ENCODE data around the gene ABCA13.

Gene ABCA13

DNA sequence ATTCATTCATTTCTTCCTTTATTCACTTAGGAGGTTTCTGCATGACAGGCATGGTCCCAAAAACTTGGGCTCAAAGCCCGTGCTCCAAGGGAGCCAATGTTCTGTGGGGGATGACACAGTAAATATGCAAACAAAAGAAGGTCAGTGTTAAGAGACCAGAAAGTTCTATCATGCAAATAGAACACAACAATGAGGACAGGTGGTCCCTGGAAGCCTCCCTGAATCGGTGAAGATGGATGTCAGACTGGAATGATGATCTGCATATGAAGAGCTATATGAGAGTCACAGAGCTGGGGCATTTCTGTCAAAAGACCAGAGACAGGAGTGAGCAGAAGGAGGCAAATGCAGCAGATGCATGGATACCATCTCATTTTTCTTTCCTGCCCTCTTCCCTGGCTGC, 129.0 kb downstream of the ABCA13 start:
- DNase-seq (ENCODE audit: low spot score): no peak

DNA sequence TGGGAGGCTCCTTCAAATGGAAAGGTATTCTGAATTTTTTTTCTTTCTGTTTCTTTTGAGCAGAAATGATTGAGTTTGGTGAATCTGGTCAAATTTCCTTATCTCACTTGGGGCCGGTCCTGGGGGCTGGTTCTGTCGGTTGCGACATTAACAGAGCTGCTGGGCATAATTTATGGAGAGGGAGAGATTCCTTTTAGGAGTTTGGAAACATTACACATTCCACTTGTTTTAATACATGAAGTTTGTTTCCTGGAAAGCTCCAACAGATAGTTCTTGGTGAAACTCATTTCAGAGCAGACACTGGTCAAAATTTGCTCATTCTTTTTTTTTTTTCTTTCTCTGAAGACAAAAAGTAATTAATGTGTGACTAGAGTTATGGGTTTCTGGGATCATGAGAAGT, 129.9 kb downstream of the ABCA13 start:
- DNase-seq (ENCODE audit: low spot score): no peak

DNA sequence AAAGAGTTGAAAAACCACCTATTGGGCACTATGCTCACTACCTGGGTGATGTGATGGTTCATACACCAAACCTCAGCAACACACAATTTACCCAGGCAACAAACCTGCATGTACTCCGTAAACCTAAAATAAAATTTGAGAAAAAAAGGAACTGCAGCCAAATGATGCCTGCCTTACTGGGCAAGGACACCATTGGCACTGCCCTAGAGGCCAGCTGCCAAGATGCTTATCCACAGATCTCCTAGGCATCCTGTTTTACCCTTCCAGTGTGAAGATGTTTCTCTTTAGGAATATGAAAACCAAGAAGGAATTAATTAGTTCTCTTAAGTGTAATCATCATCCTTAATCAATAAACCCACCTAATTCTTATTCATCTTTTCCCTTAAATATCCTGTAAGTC, 133.4 kb downstream of the ABCA13 start:
- no peak for DNase-seq (ENCODE audit: low spot score)

DNA sequence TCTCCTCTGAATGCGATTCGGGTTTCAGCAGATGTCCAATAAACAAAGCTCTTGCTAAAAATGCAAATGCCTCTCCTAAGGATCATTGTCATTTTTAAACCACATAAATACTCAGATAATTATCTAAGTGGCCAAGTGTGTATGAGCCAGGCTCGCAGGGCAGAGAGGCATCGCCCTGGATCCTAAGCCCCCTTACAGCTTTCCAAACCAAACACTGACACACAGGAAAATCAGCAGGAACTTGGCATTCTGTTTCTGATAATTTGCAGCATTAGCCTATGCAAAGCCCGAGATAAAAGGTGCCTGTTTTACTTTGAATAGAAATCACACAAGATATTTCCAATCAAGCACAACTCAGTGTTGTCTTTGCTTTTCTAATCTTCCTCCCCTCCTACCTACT, 134.4 kb downstream of the ABCA13 start:
- no peak for DNase-seq (ENCODE audit: low spot score)

DNA sequence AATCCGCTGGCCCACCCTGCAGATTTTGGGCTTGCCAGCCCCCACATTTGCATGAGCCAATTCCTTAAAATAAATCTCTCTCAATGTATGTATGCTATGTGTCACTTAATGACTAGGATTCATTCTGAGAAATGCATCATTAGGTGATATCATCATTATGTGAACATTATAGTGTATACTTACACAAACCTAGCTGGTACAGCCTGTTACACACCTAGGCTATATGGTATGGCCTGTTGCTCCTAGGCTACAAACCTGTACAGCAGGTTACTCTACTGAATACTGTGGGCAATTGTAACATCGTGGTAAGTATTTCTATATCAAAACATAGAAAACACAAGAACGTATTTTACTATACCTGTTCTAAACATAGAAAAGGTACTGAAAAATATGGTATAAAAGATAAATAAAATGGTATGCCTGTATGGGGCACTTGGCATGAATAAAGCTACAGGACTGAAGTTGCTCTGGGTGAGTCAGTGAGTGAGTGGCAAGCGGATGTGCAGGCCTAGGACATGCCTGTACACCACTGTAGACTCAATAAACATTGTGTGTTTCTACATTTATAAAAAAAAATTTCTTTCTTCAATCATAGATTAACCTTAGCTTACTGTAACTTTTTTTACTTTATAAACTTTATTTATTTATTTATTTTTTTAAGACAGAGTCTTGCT, 135.9 kb downstream of the ABCA13 start:
- DNase-seq (ENCODE audit: low spot score): no peak

DNA sequence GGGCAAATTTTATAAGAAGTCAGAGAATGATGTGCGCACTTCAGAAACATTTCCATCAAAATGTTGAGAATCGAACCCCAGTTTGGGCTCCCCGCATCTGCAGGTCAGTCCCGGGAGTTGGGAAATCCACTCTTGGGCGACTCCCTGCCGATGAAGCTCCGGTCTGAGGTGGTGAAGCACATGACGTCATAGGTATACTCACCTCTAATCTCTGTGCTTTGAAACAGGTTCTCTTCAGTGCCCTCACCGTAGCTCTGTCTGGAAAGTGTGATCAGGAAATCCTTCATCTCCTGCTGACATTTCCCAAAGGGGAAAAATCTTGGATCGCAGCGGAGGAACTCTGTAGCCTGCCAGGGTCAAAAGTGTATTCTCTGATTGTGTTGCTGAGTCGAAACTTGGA, 138.5 kb downstream of the ABCA13 start:
- DNase-seq (ENCODE audit: low spot score): no peak

DNA sequence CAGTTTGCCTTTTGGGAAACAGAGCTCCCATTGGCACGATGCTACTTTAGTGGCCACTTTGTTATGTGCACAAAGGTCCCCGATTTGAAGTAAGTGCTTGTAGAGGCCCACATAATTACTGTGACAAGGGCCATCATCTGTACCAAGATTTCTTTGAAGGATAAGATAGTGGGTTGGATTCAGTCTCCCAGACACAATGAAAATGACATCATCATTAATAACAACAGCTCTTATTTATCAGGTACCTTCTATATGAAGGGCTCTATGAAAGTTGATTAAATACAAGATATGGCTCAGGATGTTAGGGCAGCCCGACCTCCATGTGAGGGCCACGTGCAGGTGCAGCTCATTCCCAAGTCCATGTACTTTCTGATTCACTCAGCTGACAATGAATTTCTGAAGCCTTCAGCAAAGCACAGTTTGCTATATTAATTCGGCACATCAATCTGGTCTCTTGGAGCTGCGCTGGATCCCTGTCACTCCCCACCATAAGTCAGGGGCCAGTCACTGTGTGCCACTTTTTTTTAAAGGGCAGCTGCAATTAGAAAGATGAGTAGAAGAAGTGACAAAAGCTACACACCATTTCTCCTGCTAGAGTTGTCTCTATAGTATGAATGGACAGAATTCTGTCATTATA, 140.3 kb downstream of the ABCA13 start:
- DNase-seq (ENCODE audit: low spot score): no peak

DNA sequence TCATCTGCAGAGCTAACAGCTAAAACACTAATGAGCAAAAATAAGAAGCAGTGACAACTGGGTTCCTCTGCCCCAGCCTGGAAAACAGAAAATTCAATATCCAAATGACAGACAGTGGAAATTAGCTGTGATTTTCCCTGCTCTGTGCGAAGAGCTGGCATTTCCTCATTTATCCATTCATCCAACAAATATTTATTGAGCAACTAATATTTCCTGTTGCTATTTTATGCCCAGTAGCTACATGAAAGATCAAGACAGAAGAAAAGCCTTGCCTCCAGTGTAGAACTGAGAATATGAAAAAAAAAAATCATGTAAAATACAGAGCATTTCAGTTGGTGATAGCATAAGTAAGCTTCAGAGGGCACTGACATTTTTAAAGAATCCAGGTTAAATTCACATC, 140.9 kb downstream of the ABCA13 start:
- DNase-seq (ENCODE audit: low spot score): no peak

DNA sequence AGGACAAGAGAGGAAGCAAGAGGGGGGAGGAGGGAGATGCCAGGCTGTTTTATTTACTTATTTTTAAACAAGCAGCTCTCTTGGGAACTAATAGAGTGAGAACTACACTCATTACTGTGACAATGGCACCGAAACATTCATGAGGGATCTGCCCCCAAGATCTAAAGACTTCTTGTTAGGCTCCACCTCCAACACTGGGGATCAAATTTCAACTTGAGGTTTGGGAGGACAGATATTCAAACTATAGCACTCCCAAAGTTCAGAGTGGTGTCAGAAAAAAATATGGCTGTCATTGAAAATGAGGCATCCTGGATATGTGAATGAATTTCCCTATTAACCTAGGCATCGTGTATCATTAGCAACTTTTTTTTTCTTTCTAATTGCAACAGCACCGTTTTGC, 145.5 kb downstream of the ABCA13 start:
- no peak for DNase-seq (ENCODE audit: low spot score)

DNA sequence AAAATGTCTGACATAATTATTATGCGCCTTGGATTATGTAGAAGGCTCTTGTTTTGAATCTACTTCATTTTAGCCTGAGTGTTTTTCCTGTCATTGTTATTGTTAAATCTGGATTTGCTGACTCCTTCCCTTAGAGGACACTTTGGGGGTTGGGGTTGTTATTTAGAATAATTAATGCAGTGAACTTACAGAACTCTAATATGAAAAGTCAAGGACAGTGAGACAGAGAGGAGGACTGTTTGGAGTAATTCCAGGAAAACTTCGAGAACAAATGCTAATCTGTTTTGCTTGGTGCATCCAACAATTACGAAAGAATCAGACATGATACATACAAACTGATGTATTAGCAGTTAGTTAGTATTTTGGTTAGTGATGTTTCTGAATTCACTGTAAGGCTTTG, 146.1 kb downstream of the ABCA13 start:
- no peak for DNase-seq (ENCODE audit: low spot score)

DNA sequence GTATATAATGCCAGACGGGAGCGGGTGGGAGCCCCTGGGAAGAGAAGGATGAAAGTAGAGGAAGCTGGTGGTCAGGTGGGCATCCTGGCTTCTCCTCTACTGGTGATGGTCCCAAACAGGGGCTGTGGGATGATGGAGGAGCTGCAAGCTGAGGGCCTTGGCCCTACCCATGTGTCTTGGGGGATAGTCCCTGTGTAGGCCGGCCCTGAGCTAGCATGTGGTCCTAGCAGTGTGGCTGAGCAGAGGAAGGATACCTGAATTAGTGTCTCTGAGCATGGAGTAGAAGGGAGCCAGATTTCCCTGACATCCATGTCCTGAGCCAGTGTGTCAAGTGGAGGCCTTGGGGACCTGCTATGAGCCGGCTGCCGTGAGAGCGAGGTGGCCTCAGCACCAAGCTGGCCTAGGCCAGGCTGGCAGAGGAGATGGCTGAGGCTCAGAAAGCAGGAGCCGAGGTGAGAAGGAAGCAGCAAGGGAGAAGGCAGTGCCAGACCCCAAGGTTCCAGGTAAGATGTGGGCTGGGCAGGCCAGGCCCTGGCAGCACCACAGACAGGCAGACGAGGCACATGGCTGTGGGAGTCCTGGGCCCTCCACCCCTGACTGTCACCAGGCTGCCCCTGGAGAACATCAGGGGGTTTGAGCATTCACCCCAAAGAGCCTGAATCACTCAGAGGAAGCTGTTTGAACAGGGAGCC, 150.2 kb downstream of the ABCA13 start:
- no peak for DNase-seq (ENCODE audit: low spot score)

DNA sequence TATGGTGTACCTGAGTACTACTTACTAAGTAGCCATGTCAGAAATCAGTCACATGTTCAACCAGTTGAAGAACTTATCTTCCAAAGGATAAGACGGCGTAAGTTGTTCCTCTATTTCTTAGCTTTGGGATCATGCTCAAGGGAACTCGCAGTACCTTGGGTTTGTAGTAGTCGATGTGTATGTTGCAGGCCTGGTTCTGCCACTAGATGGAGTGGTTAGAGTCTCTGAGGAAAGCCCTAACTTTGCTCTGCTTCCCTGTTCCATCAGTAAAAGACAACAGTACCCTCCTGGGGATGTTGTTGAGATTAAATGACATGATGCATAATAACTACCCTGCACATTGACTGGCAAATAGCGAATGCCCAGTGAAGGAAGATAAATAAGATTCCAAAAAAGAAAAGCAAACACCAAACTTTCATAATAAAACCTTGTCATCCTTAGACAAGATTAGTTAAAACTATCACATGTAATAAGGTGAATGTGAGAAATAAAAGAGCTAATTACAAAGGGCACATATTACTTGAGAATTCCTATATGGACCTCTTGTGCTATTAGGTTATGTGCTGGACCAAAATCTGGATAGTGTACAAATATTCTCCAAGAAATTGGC, 165.9 kb downstream of the ABCA13 start:
- peak; percentile 27 for DNase-seq (ENCODE audit: low spot score)

DNA sequence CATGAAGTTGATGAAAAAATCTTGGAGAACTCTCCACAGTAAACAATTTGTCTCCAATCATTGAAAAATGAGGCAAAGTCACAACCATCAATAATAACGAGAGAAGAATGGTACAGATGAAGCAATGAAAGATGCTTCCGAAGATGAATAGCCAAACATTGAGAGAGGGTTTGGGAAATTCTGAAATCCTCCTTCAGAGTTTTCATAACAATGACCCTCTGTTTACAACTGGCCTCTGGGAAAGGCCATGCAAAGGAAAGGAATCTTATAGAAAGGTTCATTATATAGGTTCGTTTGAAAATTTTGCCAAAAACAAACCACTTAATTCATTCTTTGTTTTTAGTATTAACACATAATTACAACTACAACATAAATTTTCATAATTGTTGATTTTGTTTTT, 166.5 kb downstream of the ABCA13 start:
- DNase-seq (ENCODE audit: low spot score): no peak

DNA sequence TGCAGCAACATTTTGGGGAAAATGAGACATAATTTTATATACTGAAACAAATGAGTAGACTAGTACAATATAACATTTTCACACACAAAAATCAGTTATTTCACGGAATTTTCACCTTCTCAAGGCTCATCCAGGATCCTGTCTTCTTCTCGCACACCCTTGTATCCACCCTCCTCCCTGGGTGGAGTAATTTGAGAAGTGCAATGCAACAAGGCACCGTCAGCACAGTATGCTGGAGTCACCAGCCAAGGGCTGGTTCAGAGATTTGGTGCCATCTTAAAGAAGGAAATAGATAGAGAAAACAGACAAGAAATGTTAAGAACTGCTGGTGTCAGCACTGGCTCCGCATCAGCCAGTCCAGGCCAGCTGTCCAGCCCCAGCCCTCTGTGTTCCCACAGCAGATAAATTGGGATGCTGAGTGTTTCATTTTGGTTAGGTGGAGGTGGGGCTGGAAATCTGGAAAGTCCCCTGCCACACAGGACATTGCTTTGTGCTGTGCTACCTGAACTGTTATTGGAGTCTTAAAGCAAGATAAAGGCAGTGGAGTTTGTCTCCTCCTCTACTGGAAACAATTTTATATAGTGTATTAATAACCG, 176.1 kb downstream of the ABCA13 start:
- DNase-seq (ENCODE audit: low spot score): no peak

DNA sequence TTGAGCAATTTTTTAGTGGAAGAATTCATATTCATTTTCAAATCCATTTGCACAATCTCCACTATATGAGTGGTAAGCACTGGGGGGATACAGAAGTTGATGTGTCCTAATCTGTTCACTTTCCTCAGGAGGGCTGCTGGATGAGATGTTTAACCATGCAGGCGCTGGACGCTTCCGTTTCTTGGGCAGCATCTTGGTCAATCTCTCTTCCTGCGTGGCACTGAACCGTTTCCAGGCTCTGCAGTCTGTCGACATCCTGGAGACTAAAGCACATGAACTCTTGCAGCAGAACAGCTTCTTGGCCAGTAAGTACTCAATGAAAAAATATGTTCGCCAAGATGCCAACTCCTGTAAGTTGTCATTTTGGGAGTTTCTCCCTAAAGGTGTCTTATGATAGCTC, 179.3 kb downstream of the ABCA13 start:
- no peak for DNase-seq (ENCODE audit: low spot score)

DNA sequence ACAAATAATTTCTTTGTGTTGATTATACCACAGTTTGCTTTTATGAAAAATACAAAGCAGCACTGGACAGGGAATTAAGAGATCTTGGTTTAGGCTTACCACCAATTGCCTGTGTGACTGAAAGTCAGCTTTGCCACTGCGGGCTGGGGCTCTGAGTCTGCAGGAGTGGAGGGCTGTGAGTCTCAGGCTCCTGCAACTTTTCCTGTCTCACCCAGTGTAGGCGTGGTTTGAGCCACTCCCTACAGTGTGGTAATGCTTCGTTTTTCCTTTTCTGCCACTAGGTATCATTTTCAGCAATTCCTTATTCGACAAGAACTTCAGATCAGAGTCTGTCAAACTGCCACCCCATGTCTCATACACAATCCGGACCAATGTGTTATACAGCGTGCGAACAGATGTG, 180.6 kb downstream of the ABCA13 start:
- DNase-seq (ENCODE audit: low spot score): no peak

DNA sequence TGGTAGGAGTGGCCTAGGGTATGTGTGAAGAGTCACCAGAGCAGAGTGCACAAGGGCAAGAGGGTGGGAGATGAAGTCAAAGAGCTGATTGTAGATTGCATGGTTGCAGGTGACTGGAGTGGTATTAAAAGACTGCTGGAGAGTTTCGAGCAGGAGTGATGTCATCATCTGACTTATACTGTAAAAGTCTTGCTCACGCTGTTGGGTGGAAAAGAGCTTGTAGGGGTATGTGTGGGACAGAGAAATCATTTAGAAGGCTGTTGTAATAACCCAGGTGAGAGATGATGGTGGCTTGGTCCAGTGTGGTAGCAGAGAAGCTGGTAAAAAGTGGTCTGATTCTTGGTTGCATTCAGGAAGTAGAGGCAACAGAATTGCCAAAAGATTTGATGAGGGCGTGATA, 184.1 kb downstream of the ABCA13 start:
- DNase-seq (ENCODE audit: low spot score): no peak

DNA sequence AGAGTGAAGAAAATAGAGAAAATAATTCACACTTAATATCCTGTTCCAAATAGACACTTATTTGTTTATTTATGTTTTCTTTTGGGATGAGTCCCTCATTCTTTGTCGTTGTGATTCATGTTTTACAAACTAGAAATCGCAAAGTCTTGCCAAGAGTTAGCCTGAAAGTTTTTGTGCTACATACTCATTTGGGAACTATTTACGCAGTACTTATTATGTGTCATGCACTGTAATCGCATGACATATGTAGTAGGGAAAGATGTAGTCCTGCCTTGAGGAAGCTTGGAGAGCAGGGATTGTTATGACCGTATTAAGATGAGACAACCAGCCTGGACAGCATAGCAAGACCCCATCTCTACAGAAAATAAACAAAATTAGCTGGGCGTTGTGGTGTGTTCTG, 189.3 kb downstream of the ABCA13 start:
- DNase-seq (ENCODE audit: low spot score): no peak

DNA sequence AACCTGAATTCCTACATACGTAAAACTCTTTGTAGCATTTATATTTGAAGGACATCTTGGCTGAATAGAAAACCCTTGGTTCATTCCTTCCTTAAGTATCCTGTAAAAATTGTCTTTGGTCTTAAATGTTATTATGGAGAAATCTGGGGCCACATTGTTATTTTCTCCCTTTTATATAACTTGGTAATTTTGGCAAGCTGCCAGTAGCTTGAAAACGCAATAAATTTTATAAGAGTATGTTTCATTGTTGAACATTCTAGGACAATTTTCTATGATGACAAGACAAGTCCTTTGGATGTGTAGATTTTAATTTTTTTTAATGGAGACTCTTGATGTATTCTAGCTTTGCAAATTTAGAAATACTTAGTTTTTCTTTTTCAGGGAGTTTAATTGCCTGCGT, 191.9 kb downstream of the ABCA13 start:
- no peak for DNase-seq (ENCODE audit: low spot score)

DNA sequence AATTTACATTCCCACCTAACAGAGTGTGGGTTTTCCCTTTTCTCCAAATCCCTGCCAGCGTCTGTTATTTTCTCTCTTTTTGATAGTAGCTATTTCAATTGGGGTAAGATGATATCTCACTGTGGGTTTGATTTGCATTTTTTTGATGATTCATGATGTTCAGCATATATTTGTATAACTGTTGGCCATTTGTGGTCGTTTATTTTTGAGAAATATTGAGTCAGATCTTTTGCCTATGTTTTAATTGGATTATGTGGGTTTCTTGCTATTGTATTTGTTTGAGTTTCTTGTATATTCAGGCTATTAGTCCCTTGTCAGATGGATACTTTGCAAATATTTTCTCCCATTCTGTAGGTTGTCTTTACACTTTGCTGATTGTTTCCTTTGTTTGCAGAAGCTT, 193.8 kb downstream of the ABCA13 start:
- DNase-seq (ENCODE audit: low spot score): no peak

DNA sequence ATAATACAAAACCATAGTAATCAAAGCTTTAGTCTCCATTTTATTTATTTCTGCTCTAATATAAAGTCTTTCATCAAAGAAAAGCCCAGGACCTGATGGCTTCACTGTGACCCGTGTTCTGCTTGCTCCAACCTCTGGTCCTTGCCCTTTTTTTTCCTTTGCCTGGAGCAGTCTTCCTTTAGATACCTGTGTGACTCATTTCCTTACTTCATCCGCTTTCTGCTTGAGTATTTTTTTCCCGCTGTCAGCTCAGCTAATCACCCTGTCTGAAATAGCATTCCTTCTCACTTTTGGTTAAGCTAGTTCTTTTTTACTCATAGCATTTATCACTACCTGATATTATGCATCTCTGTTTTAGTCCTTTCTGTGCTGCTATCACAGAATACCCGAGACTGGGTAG, 194.8 kb downstream of the ABCA13 start:
- no peak for DNase-seq (ENCODE audit: low spot score)

DNA sequence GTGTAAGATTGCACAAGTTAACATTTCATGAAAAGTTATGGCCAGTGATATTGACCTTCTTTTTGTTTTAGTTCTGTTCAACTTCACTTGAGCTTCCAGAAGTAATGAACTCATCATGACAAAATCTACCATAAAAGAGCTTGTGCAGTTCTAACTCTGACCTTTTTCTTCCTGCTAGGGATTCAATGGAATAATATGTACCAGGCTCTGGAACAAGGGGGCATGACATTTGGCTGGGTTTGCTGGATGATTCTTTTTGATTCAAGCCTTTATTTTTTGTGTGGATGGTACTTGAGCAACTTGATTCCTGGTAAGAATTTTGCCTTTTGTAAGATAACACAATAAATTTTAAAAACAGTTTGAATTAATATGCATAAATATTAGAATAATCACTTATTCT, 205.0 kb downstream of the ABCA13 start:
- DNase-seq (ENCODE audit: low spot score): no peak

DNA sequence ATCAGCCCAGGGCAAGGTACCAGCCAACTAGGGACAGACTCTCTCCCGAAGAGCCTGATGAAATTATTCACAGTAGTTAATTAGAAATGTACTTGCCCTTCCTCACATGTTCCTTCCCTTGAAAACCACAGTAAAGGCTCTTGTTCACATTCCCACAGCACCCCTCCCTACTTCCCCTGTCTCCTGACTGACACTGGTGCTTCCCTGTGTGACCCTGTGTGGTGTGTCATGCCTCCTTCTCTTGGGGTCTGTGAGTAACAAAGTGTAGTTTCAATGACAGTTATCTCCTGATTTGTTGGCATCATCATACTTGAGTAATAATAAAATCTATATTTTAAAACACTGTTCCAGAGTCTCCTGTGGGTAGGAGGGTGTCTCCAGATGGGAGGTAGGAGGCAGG, 209.7 kb downstream of the ABCA13 start:
- no peak for DNase-seq (ENCODE audit: low spot score)
